ENCODE data around the gene SNRNP25. TPM values are rescaled to one million over a fixed set of nuclear protein-coding genes. Genes with fewer than 3 reads are reported as not detected.
"Not testable (repeated sequence)": the region's sequence is repeated elsewhere in the genome, so short reads cannot be mapped to it uniquely, and the experiment has no call there.

SNRNP25 gene
- polyA plus RNA-seq, 1 experiment, result 38.8 TPM

DNA sequence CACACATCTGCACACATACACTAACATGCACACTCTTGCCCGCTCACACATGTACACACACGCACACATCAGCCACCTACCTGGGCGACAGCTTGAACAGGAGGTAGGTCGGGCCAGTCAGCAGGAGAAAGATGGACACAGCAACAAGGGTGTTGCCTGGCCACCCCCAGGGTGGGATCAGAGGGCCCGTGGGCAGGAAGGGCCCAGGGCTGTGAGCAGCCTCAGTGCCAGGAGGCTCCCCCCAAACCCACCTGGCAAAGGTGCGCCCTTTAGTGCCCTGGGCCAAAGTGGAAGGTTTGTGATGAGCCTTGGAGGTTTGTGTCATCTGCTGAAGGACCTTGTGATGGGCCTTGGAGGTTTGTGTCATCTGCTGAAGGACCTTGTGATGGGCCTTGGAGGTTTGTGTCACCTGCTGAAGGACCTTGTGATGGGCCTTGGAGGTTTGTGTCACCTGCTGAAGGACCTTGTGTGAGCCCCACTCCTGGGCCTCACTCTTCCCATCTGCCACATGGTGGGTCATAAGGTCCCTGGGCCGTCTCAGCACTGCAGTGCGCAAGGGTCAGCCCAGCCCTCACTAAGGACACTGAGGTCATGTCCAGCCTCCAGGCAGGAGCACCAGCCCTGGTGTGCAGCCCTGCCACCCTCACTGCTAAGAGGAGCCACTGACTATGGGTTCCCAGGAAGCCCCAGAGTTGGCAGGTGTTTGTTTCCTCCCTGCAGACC, 20.3 kb upstream of the SNRNP25 start:
- DNase-seq (ENCODE audit: low read depth, low spot score); H3K9me3 ChIP-seq (ENCODE audit: control insufficient read depth, insufficient read depth, low read length); H3K4me3 ChIP-seq (ENCODE audit: low read depth, low read length); CTCF ChIA-PET; H3K27me3 ChIP-seq (ENCODE audit: control insufficient read depth, insufficient read depth, low read length); H3K27ac ChIP-seq (ENCODE audit: low read depth, low read length); POLR2A ChIA-PET: not testable (repeated sequence)

DNA sequence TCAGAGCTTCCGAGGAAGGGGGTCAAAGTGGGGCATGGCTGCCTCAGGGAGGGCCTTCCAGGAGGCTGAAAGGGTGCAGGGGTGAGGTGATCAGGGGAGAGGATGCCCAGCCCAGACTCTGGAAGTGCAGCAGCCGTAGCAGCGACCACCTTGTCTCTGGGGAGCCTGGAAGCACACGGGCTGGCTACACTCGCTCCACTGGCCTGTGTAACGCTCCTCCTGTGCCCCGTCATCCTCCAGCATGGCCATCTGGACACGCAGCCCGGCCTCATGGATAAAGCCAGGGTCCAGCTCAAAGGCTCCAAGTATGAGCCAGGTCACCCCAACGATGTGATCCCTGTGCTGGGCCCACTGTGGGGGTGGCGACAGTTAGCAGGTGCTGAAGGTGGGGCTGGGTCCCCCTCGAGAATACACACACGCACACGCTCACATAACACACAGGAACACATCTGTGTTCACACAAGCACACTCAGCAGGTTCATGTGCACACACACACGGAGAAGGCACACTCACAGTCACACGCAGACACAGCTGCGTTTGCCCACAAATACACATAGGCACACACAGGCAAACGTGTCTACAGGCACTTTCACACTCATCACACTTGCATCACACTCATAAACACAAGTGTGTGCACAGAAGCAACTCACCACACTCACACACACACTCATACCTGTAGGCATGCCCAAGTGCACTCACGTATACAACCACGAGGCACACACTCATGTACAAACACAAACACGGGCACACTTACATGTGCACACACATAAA, 19.6 kb upstream of the SNRNP25 start:
- ChIA-PET CTCF (no interaction called here), POLR2A (no interaction called here)
- peaks cover 2% of the 10 kb centered on the region; the same call in 1 of the 2 replicates for H3K9me3 ChIP-seq (ENCODE audit: control insufficient read depth, insufficient read depth, low read length)
- TF ChIP-seq, protein P1, sequence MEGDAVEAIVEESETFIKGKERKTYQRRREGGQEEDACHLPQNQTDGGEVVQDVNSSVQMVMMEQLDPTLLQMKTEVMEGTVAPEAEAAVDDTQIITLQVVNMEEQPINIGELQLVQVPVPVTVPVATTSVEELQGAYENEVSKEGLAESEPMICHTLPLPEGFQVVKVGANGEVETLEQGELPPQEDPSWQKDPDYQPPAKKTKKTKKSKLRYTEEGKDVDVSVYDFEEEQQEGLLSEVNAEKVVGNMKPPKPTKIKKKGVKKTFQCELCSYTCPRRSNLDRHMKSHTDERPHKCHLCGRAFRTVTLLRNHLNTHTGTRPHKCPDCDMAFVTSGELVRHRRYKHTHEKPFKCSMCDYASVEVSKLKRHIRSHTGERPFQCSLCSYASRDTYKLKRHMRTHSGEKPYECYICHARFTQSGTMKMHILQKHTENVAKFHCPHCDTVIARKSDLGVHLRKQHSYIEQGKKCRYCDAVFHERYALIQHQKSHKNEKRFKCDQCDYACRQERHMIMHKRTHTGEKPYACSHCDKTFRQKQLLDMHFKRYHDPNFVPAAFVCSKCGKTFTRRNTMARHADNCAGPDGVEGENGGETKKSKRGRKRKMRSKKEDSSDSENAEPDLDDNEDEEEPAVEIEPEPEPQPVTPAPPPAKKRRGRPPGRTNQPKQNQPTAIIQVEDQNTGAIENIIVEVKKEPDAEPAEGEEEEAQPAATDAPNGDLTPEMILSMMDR (IDR thresholded peaks at IDR 0.05; ENCODE audit: low read depth, low read length), result no peak
- H3K4me3 ChIP-seq (ENCODE audit: low read depth, low read length), result no peak overlapping the region
- no peaks in the 10 kb centered on the region for H3K27me3 ChIP-seq (ENCODE audit: control insufficient read depth, insufficient read depth, low read length)
- DNase-seq (ENCODE audit: low read depth, low spot score), result no peak
- H3K27ac ChIP-seq (ENCODE audit: low read depth, low read length), result no peak overlapping the region

DNA sequence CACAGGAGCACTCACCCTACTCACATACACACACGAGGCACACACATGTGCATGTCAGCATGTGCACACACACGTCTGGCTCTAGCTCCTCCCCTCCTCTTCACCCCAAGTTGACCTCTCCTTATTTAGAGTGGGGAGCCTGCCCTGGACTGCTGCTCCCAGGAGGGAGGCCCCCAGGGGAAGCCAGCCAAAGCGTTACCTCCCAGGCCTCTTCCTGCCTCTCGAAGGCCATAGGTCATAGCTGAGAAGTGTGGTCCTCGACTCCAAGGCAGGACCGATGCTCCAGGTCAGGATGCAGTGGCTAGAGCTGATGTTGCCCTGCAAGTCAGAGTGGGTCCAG, 19.0 kb upstream of the SNRNP25 start:
- ChIA-PET POLR2A (no interaction called here), CTCF (no interaction called here)
- Histone ChIP-seq H3K4me3 (ENCODE audit: low read depth, low read length) (no peak overlapping the region), H3K27me3 (ENCODE audit: control insufficient read depth, insufficient read depth, low read length) (no peaks in the 10 kb centered on the region), H3K9me3 (ENCODE audit: control insufficient read depth, insufficient read depth, low read length) (peaks cover 2% of the 10 kb centered on the region; the same call in 1 of the 2 replicates), H3K27ac (ENCODE audit: low read depth, low read length) (no peak overlapping the region)
- no peak for DNase-seq (ENCODE audit: low read depth, low spot score)
- TF ChIP-seq, protein P1 (IDR thresholded peaks at IDR 0.05; ENCODE audit: low read depth, low read length), result no peak

DNA sequence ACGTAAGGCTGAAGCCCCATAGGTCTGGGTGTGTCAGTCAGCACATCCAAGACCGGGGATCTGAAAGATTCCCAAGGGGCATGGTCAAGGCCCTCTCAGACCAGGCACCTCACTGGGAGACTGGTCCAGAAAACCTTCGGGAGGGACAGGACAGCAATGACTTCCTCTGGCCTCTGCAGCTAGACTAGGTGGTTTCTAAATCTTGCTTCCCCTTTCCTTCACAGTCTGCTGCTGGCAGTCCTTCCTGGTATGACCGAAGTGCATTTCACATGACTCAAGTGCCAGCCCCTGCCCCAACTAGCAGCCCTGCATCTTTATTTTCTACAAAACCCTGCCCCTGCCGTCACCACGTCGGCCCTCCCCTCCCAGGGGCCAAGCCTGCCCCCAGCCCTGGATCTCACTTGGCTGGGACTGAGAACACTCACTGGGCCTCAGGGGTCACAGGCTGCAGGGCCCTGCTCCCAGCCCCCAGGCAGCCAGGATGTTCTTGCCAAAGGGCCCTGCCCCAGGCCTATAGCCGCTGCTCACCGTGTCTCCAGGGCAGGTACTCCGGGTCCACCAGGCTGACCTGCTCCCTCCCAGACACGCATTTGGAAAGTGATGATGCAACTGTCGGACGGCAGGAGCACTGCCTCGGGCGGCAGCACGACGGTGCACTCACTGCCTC, 18.5 kb upstream of the SNRNP25 start:
- Histone ChIP-seq H3K27me3 (ENCODE audit: control insufficient read depth, insufficient read depth, low read length) (no peaks in the 10 kb centered on the region), H3K4me3 (ENCODE audit: low read depth, low read length) (no peak overlapping the region), H3K9me3 (ENCODE audit: control insufficient read depth, insufficient read depth, low read length) (no peaks in the 10 kb centered on the region), H3K27ac (ENCODE audit: low read depth, low read length) (no peak overlapping the region)
- CTCF ChIA-PET, result no interaction called here
- TF ChIP-seq, protein P1 (IDR thresholded peaks at IDR 0.05; ENCODE audit: low read depth, low read length), result no peak
- no peak for DNase-seq (ENCODE audit: low read depth, low spot score)
- POLR2A ChIA-PET, result no interaction called here

DNA sequence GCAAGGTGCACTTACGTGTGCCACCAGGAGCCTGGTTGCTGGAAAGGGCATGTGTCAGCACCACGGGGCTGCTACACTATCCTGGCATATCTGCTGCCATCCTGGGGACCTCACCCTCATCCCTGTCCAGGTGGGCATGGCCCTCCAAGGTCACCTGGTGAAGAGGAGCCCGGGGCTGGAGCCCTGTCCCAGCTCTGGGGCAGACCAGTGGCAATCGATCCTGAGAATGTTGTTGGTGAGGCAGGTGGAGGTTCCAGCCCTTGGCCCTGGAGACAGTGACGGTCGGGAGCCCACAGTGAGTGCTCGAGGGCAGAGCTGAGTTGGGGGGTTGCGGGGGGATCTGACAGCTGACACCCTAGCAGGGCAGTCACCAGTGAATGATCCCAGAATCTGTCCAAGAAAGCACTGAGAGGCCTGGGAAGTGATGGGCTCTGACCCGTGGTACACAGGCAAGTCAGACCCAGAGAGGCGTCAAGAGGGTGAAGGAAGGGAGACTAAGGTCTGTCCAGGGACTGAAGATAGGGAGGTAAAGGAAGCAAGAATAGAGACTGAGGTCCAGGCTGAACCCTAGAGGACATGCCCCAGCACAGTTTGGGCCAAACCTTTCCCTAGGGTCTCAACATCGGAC, 17.8 kb upstream of the SNRNP25 start:
- ChIA-PET CTCF (no interaction called here), POLR2A (no interaction called here)
- Histone ChIP-seq H3K9me3 (ENCODE audit: control insufficient read depth, insufficient read depth, low read length) (no peaks in the 10 kb centered on the region), H3K27me3 (ENCODE audit: control insufficient read depth, insufficient read depth, low read length) (no peaks in the 10 kb centered on the region), H3K4me3 (ENCODE audit: low read depth, low read length) (no peak overlapping the region), H3K27ac (ENCODE audit: low read depth, low read length) (no peak overlapping the region)
- TF ChIP-seq, protein P1 (IDR thresholded peaks at IDR 0.05; ENCODE audit: low read depth, low read length), result no peak
- DNase-seq (ENCODE audit: low read depth, low spot score), result no peak

Data from AG04450 (cell line).